GM06990 (cell line): ENCODE data around the gene SPRED3.
A peak's percentile ranks its signal among the peaks of the same experiment; 100 is the strongest.

ENCODE experiments used
- DNase-seq: peaks from one replicate; pipeline ENCODE4 v3.0.0-alpha.2; 2011; ENCODE audit not compliant: insufficient read length; ENCODE audit errors: extremely low read depth
- H3K27me3 ChIP-seq: replicated peaks from 2 replicates; pipeline ENCODE4 v1.6.0; 2011; ENCODE audit warnings: low read length; ENCODE audit not compliant: control insufficient read depth, insufficient read depth
- H3K36me3 ChIP-seq: 2 replicates; pipeline ENCODE4 v1.5.1; 2011; ENCODE audit warnings: low read length; ENCODE audit not compliant: control insufficient read depth, insufficient read depth
- H3K4me3 ChIP-seq: replicated peaks from 2 replicates; pipeline ENCODE4 v1.5.1; 2011; ENCODE audit warnings: low read depth, mild to moderate bottlenecking, control low read depth, low read length
- CTCF ChIP-seq: IDR thresholded peaks from 2 replicates; pipeline ENCODE4 v1.5.1; 2011; ENCODE audit warnings: low read length, control low read depth, mild to moderate bottlenecking, inconsistent platforms; ENCODE audit not compliant: insufficient read depth, poor library complexity, severe bottlenecking

SPRED3 gene

GRCh38 chr19:38375748-38376147, 12.7 kb upstream of the SPRED3 start:
- Histone ChIP-seq H3K27me3 (no peaks in the 10 kb centered on the region), H3K4me3 (peak overlapping the region; percentile 96), H3K36me3 (peaks cover 17% of the 10 kb centered on the region)
- no peak for TF ChIP-seq CTCF
- DNase-seq: no peak

DNA sequence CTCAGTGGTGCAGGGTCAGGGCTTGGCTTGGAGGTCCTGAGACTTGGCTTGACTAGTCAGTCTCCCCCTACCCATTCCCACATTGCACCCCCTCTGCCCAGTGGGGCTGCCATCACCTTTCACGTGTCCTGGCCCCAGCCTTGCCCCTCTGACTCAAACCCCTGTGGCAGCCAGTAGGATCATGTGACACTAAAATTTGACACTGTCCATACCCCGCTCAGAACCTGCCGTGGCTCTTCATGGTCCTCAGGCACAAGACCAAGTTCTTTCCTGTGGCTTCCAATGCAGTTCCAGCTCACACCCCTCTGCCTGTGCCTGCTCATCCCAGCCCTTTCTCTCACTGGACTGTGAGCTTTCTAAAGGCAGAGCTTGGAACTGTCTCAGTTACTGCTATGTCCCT, 11.9 kb upstream of the SPRED3 start:
- Histone ChIP-seq H3K4me3 (no peak overlapping the region), H3K36me3 (peaks cover 25% of the 10 kb centered on the region), H3K27me3 (no peaks in the 10 kb centered on the region)
- TF ChIP-seq CTCF: no peak
- DNase-seq: no peak

DNA sequence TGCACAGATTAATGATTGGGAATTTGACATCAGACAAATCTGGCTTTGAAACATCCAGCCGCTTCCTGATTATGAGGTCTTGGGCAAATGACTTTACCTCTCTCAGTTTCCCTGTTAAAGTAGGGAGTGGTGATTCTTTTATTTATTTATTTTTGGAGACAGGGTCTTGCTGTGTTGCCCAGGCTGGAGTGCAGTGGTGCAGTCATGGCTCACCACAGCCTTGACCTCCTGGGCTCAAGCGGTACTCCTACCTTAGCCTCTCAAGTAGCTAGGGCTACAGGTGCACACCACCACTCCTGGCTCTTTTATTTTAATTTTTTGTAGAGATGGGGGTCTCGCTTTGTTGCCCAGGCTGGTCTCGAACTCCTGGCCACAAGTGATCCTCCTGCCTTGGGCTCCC, 11.4 kb upstream of the SPRED3 start:
- no peak for DNase-seq
- no peak for TF ChIP-seq CTCF
- peaks cover 30% of the 10 kb centered on the region for H3K36me3 ChIP-seq
- no peaks in the 10 kb centered on the region for H3K27me3 ChIP-seq
- no peak overlapping the region for H3K4me3 ChIP-seq

DNA sequence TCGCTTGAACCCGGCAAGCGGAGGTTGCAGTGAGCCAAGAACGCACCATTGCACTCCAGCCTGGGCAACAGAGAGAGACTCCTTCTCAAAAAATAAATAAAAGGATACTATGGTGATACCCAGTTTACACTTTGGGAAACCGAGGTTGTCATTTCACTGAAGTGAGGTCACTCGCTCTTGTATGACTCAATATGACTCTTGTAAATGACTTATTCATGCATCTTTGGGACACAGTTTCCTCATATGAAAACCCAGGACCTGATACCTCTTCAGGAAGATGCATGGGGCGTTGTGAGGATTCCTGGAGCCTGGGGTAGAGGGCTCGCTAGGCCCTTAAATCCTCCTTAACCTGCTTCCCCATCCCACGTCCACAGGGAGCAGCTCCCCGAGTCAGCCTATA, 9.6 kb upstream of the SPRED3 start:
- DNase-seq: no peak
- TF ChIP-seq CTCF: no peak
- peaks cover 40% of the 10 kb centered on the region for H3K36me3 ChIP-seq

DNA sequence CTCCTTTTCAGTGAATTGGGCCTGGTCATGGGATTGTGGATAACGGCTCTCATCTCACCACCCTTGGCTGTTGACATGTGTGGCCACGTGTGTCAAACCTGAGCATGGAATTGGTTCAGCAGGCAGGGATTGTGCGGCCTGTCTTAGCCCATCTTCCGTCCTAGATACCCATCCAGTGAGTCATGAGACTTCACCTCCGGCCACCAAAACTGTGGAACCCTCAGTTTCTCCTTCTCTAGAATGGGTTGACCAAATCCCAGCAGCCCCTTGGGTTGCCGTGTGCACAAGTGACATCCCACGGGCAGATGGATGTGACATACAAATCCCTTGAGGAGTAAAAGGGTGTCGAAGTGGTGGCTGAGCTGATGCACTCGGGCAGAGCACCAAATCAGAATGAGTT, 7.4 kb upstream of the SPRED3 start:
- TF ChIP-seq CTCF: no peak
- Histone ChIP-seq H3K27me3 (no peaks in the 10 kb centered on the region), H3K36me3 (peaks cover 50% of the 10 kb centered on the region), H3K4me3 (no peak overlapping the region)
- DNase-seq: no peak

More for the DNA sequence above, 9.6 kb upstream of the SPRED3 start:
- H3K27me3 ChIP-seq: no peaks in the 10 kb centered on the region
- H3K4me3 ChIP-seq: no peak overlapping the region

GRCh38 chr19:38383184-38383583, 5.3 kb upstream of the SPRED3 start:
- Histone ChIP-seq H3K36me3 (peaks cover 45% of the 10 kb centered on the region), H3K4me3 (no peak overlapping the region), H3K27me3 (no peaks in the 10 kb centered on the region)
- DNase-seq: no peak
- TF ChIP-seq CTCF: no peak
